ENCODE results near the gene YJEFN3.

Gene YJEFN3

GRCh38 chr19:19568802-19569756, 40.4 kb downstream of the YJEFN3 start:
- H3K4me3 ChIP-seq (ENCODE audit: insufficient read depth, low read length, poor library complexity, severe bottlenecking): no peak overlapping the region
- no peaks in the 10 kb centered on the region for H3K9me3 ChIP-seq (ENCODE audit: insufficient read depth, low read length)
- no peak overlapping the region for H3K4me2 ChIP-seq (ENCODE audit: low read depth, low read length, poor library complexity, severe bottlenecking)
- TF ChIP-seq, protein P1, sequence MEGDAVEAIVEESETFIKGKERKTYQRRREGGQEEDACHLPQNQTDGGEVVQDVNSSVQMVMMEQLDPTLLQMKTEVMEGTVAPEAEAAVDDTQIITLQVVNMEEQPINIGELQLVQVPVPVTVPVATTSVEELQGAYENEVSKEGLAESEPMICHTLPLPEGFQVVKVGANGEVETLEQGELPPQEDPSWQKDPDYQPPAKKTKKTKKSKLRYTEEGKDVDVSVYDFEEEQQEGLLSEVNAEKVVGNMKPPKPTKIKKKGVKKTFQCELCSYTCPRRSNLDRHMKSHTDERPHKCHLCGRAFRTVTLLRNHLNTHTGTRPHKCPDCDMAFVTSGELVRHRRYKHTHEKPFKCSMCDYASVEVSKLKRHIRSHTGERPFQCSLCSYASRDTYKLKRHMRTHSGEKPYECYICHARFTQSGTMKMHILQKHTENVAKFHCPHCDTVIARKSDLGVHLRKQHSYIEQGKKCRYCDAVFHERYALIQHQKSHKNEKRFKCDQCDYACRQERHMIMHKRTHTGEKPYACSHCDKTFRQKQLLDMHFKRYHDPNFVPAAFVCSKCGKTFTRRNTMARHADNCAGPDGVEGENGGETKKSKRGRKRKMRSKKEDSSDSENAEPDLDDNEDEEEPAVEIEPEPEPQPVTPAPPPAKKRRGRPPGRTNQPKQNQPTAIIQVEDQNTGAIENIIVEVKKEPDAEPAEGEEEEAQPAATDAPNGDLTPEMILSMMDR (IDR thresholded peaks at IDR 0.05; ENCODE audit: insufficient read depth, low read length, poor library complexity, severe bottlenecking): no peak
- no peak for TF ChIP-seq EZH2phosphoT487 (conservative IDR thresholded peaks at IDR 0.05; ENCODE audit: low read length)
- H3F3A ChIP-seq (ENCODE audit: insufficient read depth): no peaks in the 10 kb centered on the region
- H3K36me3 ChIP-seq (ENCODE audit: low read length): no peaks in the 10 kb centered on the region
- no peaks in the 10 kb centered on the region for H3K79me2 ChIP-seq (ENCODE audit: insufficient read depth, low read length)
- H3K9ac ChIP-seq (ENCODE audit: low read length): no peak overlapping the region
- no peaks in the 10 kb centered on the region for H4K20me1 ChIP-seq (ENCODE audit: low read depth, low read length)
- no peak overlapping the region for H2AFZ ChIP-seq (ENCODE audit: low read depth, low read length, severe bottlenecking)
- H3K27me3 ChIP-seq (ENCODE audit: low read length): no peaks in the 10 kb centered on the region
- H3K27ac ChIP-seq (ENCODE audit: low read depth, low read length): no peak overlapping the region
- no peaks in the 10 kb centered on the region for H3K9me2 ChIP-seq (replicated peaks; ENCODE audit: insufficient read depth, low read length)

- H4K20me1 ChIP-seq (ENCODE audit: low read depth, low read length): no peaks in the 10 kb centered on the region
- TF ChIP-seq, protein P1 (IDR thresholded peaks at IDR 0.05; ENCODE audit: insufficient read depth, low read length, poor library complexity, severe bottlenecking): no peak
- no peak for TF ChIP-seq EZH2phosphoT487 (conservative IDR thresholded peaks at IDR 0.05; ENCODE audit: low read length)
- no peaks in the 10 kb centered on the region for H3F3A ChIP-seq (ENCODE audit: insufficient read depth)
- no peak overlapping the region for H3K4me3 ChIP-seq (ENCODE audit: insufficient read depth, low read length, poor library complexity, severe bottlenecking)
- no peak overlapping the region for H2AFZ ChIP-seq (ENCODE audit: low read depth, low read length, severe bottlenecking)
- H3K79me2 ChIP-seq (ENCODE audit: insufficient read depth, low read length): no peaks in the 10 kb centered on the region
- H3K9me3 ChIP-seq (ENCODE audit: insufficient read depth, low read length): no peaks in the 10 kb centered on the region
- no peaks in the 10 kb centered on the region for H3K36me3 ChIP-seq (ENCODE audit: low read length)
- no peak overlapping the region for H3K4me2 ChIP-seq (ENCODE audit: low read depth, low read length, poor library complexity, severe bottlenecking)
- no peak overlapping the region for H3K9ac ChIP-seq (ENCODE audit: low read length)
- no peaks in the 10 kb centered on the region for H3K27me3 ChIP-seq (ENCODE audit: low read length)
- H3K9me2 ChIP-seq (replicated peaks; ENCODE audit: insufficient read depth, low read length): no peaks in the 10 kb centered on the region
- H3K27ac ChIP-seq (ENCODE audit: low read depth, low read length): no peak overlapping the region
These were observed 41.9 kb downstream of the YJEFN3 start for GRCh38 chr19:19570571-19570970.

DNA sequence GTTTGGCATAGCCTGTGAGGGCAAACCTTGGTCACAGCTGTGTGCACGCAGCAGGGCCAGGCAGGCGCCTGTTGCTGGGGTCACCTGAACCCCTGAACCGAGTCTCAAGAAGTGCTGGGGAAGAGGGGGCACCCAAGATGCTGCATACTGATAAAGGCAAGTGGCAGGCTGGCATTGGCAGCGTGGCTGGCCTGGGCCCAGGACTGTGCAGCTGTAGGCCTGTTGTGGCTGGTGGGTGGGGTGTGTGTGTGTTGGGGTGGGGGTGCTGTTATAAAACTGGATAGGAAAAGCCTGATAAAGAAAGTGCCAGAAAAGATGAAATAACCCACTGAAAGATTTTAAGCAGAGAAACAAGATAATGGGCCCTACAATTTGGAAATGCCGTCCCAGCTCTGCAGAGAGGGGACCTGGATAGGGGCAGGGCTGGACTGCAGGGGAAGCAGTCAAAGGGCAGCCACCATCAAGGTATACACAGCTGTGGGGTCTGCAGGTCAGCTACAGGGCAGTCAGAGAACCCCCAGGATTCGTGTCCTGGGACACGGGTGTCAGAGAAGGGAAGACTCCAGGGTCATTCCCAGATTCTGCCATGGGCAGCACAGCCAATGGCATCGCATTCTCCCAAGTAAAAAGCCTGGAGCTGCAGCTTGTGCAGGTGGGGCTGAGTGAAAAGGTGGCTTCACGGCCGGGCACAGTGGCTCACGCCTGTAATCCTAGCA, 42.5 kb downstream of the YJEFN3 start:
- Histone ChIP-seq H2AFZ (ENCODE audit: low read depth, low read length, severe bottlenecking) (no peak overlapping the region), H3K27ac (ENCODE audit: low read depth, low read length) (no peak overlapping the region), H3F3A (ENCODE audit: insufficient read depth) (no peaks in the 10 kb centered on the region), H3K9me3 (ENCODE audit: insufficient read depth, low read length) (no peaks in the 10 kb centered on the region), H3K36me3 (ENCODE audit: low read length) (no peaks in the 10 kb centered on the region), H3K4me2 (ENCODE audit: low read depth, low read length, poor library complexity, severe bottlenecking) (no peak overlapping the region), H3K9me2 (replicated peaks; ENCODE audit: insufficient read depth, low read length) (no peaks in the 10 kb centered on the region), H4K20me1 (ENCODE audit: low read depth, low read length) (no peaks in the 10 kb centered on the region), H3K27me3 (ENCODE audit: low read length) (no peaks in the 10 kb centered on the region), H3K9ac (ENCODE audit: low read length) (no peak overlapping the region), H3K4me3 (ENCODE audit: insufficient read depth, low read length, poor library complexity, severe bottlenecking) (no peak overlapping the region), H3K79me2 (ENCODE audit: insufficient read depth, low read length) (no peaks in the 10 kb centered on the region)
- TF ChIP-seq, protein P1 (IDR thresholded peaks at IDR 0.05; ENCODE audit: insufficient read depth, low read length, poor library complexity, severe bottlenecking): no peak
- TF ChIP-seq EZH2phosphoT487 (conservative IDR thresholded peaks at IDR 0.05; ENCODE audit: low read length): no peak
